Neural crest cell (in vitro differentiated cells): Measurements from ENCODE around the gene STX8. TPM values are rescaled to one million over a fixed set of nuclear protein-coding genes. Genes with fewer than 3 reads are reported as not detected.
"Not testable (repeated sequence)": the region's sequence is repeated elsewhere in the genome, so short reads cannot be mapped to it uniquely, and the experiment has no call there.

Source experiments
- DNase-seq: peaks from one replicate; pipeline ENCODE4 v3.0.0; 2021; ENCODE audit warnings: low read depth, mixed read lengths, low spot score
- H3K27ac Mint-ChIP-seq: one replicate; pipeline ENCODE4 v1.8.0; 2021; ENCODE audit warnings: mild to moderate bottlenecking, mixed read lengths; ENCODE audit not compliant: unreplicated experiment
- H3K27me3 Mint-ChIP-seq: 2 replicates; pipeline ENCODE4 v1.8.0; 2021; ENCODE audit warnings: low read depth, mild to moderate bottlenecking, mixed read lengths
- H3K36me3 Mint-ChIP-seq: 2 replicates; pipeline ENCODE4 v1.8.0; 2021; ENCODE audit warnings: low read depth, mild to moderate bottlenecking, mixed read lengths
- H3K4me1 Mint-ChIP-seq: 2 replicates; pipeline ENCODE4 v1.8.0; 2021; ENCODE audit warnings: mixed read lengths
- H3K4me3 Mint-ChIP-seq: one replicate; pipeline ENCODE4 v1.8.0; 2021; ENCODE audit warnings: mild to moderate bottlenecking, mixed read lengths
- H3K9me3 Mint-ChIP-seq: 2 replicates; pipeline ENCODE4 v1.8.0; 2021; ENCODE audit warnings: mixed read lengths
- CTCF ChIP-seq: fragments of 200-600 bp; sonication (generic); conservative IDR thresholded peaks from 2 replicates; pipeline ENCODE4 v1.5.0; 2021; ENCODE audit warnings: antibody characterized with exemption, mild to moderate bottlenecking
- total RNA-seq: library from RNA; stranded (reverse); gene quantifications from 2 replicates; pipeline ENCODE4 v1.2.1, GENCODE V29; 2021

STX8 gene
- total RNA-seq, 1 donor from 2014 or later, result 56.6 TPM

- H3K27ac Mint-ChIP-seq, result no peak overlapping the region
- no peak for TF ChIP-seq CTCF
Observed at GRCh38 chr17:9457005-9457404, 118.6 kb downstream of the STX8 start.

GRCh38 chr17:9456330-9456729 is 119.3 kb downstream of the STX8 start:
- no peak overlapping the region for H3K4me3 Mint-ChIP-seq
- H3K27me3 Mint-ChIP-seq, result no peaks in the 10 kb centered on the region
- H3K9me3 Mint-ChIP-seq, result peaks cover 8% of the 10 kb centered on the region
- no peak overlapping the region for H3K27ac Mint-ChIP-seq
- no peak for DNase-seq
- H3K4me1 Mint-ChIP-seq, result peaks cover 17% of the 10 kb centered on the region
- TF ChIP-seq CTCF, result no peak
- peaks cover 4% of the 10 kb centered on the region for H3K36me3 Mint-ChIP-seq

More at GRCh38 chr17:9457005-9457404, 118.6 kb downstream of the STX8 start:
- Mint-ChIP-seq H3K9me3 (peaks cover 8% of the 10 kb centered on the region), H3K4me1 (peaks cover 17% of the 10 kb centered on the region), H3K36me3 (peaks cover 6% of the 10 kb centered on the region), H3K27me3 (no peaks in the 10 kb centered on the region), H3K4me3 (no peak overlapping the region)
- no peak for DNase-seq

GRCh38 chr17:9451934-9452333 is 123.7 kb downstream of the STX8 start:
- H3K27ac Mint-ChIP-seq, result no peak overlapping the region
- H3K4me1 Mint-ChIP-seq, result peaks cover 18% of the 10 kb centered on the region
- no peaks in the 10 kb centered on the region for H3K9me3 Mint-ChIP-seq
- H3K27me3 Mint-ChIP-seq, result no peaks in the 10 kb centered on the region
- TF ChIP-seq CTCF, result no peak
- H3K4me3 Mint-ChIP-seq, result no peak overlapping the region
- no peaks in the 10 kb centered on the region for H3K36me3 Mint-ChIP-seq
- DNase-seq, result no peak

- H3K4me3 Mint-ChIP-seq, H3K36me3 Mint-ChIP-seq, H3K27ac Mint-ChIP-seq, H3K9me3 Mint-ChIP-seq, H3K27me3 Mint-ChIP-seq, DNase-seq: not testable (repeated sequence)
- H3K4me1 Mint-ChIP-seq, result peaks cover 30% of the 10 kb centered on the region
Observed at GRCh38 chr17:9447298-9447697, 128.3 kb downstream of the STX8 start.

- no peaks in the 10 kb centered on the region for H3K27me3 Mint-ChIP-seq
- H3K27ac Mint-ChIP-seq, result no peak overlapping the region
Observed at GRCh38 chr17:9446528-9446927, 129.1 kb downstream of the STX8 start.

GRCh38 chr17:9445424-9445823 is 130.2 kb downstream of the STX8 start:
- Mint-ChIP-seq H3K36me3 (peaks cover 8% of the 10 kb centered on the region), H3K27ac (no peak overlapping the region), H3K27me3 (no peaks in the 10 kb centered on the region), H3K4me1 (peaks cover 30% of the 10 kb centered on the region), H3K4me3 (no peak overlapping the region), H3K9me3 (peaks cover 14% of the 10 kb centered on the region)
- no peak for TF ChIP-seq CTCF
- DNase-seq, result no peak

More at GRCh38 chr17:9446528-9446927, 129.1 kb downstream of the STX8 start:
- no peak for DNase-seq
- no peak overlapping the region for H3K4me3 Mint-ChIP-seq
- H3K9me3 Mint-ChIP-seq, result peaks cover 12% of the 10 kb centered on the region
- peaks cover 30% of the 10 kb centered on the region for H3K4me1 Mint-ChIP-seq
- peaks cover 5% of the 10 kb centered on the region for H3K36me3 Mint-ChIP-seq
- TF ChIP-seq CTCF, result no peak
